BLaER1 treated with 17β-estradiol and CSF1 and Interleukin-3, amounts not matched to agents 10 nM and 100 nM (cell line): ENCODE data around the gene NR3C1.

Experiments
- H3K27ac ChIP-seq, 11 experiments: shearing (Covaris generic); formaldehyde crosslinking; 2 replicates each; pipeline ENCODE4 v1.8.1; 2022
- H3K27me3 ChIP-seq, 11 experiments: shearing (Covaris generic); formaldehyde crosslinking; 2 replicates each; pipeline ENCODE4 v1.8.1; 2022
- H3K36me3 ChIP-seq, 11 experiments: shearing (Covaris generic); formaldehyde crosslinking; 2 replicates each; pipeline ENCODE4 v1.8.1; 2022
- H3K4me1 ChIP-seq, 10 experiments: shearing (Covaris generic); formaldehyde crosslinking; 2 replicates each; pipeline ENCODE4 v1.8.1; 2022
- H3K4me2 ChIP-seq, 11 experiments: shearing (Covaris generic); formaldehyde crosslinking; 2 replicates each; pipeline ENCODE4 v1.8.1; 2022
- H3K4me3 ChIP-seq, 10 experiments: shearing (Covaris generic); formaldehyde crosslinking; 2 replicates each; pipeline ENCODE4 v1.8.1; 2022
- H3K9ac ChIP-seq, 11 experiments: shearing (Covaris generic); formaldehyde crosslinking; 2 replicates each; pipeline ENCODE4 v1.8.1; 2022
- H3K9me3 ChIP-seq, 11 experiments: shearing (Covaris generic); formaldehyde crosslinking; replicated peaks in 1 of 11; 2 replicates each; pipeline ENCODE4 v1.8.1; 2022
- H4K20me1 ChIP-seq, 11 experiments: shearing (Covaris generic); formaldehyde crosslinking; 2 replicates each; pipeline ENCODE4 v1.8.1; 2022
- Cebpa-rat ChIP-seq, 11 experiments: shearing (Covaris generic); IDR thresholded peaks; 2 replicates each; pipeline ENCODE4 v1.8.1; 2022

The NR3C1 gene

DNA sequence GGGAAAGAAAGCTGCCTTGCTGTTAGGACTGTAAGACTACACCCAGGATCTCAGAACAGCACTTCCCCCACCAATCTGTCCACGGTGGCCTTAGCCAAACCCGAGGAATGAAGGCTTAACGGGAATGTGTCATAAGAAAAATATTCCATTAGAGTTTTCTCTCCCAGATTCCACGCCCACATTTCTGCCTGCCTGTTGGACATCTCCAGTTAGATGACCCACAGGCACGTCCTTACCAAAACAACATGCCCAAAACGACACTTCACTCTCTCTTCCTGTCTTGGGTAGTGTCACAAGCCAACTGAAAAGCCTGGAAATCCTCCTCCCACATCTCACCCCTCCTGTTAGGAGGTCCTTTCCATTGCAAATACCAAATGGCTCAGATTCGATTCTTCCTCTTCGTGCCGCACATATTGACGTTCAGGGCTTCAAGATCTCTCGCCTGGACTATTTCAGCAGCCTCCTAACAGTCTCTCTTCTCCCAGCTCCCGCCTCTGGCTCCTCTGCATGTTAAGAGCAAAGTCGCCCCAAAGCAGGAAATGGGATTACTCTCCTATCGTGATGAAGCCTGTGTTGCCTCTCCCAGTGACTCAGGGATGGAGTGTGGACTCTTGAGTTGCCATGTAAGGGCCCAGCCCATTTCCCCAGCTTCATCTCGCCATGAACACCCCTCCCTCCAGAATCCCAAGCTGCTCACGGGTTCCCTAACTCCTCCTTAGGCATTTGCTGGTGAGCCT, 159.3 kb downstream of the NR3C1 start:
- no peak overlapping the region for H3K9ac ChIP-seq
- H3K4me2 ChIP-seq: no peak overlapping the region

DNA sequence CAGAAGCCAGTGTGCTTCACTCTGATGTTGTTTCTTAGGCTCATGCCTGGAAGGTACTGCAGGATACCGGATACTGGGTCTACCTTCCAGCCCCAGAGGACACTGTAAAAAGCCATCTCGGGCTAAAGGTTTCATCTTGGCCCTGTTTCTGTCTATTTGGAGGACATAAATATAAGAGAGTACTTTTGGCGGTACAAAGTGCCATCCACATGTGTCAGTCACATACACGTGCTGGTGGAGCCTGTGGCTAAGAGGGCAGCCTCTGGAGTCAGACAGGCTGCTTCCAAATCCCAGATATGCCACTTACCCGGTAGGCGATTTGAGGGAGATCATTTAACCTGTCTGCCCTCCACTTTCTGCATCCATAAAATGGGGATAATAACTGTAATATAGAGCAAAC, 160.4 kb downstream of the NR3C1 start:
- no peak overlapping the region for H3K9ac ChIP-seq
- H3K4me1 ChIP-seq: no peaks in the 10 kb centered on the region

More for the DNA sequence above, 159.3 kb downstream of the NR3C1 start:
- H3K36me3 ChIP-seq: no peaks in the 10 kb centered on the region
- peaks cover 0 to 8% (median 0%) of the 10 kb centered on the region in 10 experiments; a peak in 6 of 20 replicates for H3K4me1 ChIP-seq
- H3K27ac ChIP-seq: no peak overlapping the region
- TF ChIP-seq Cebpa-rat (IDR thresholded peaks at IDR 0.05): no peak
- H3K27me3 ChIP-seq: no peaks in the 10 kb centered on the region
- H3K4me3 ChIP-seq: no peak overlapping the region
- H3K9me3 ChIP-seq: peaks cover 18 to 32% (median 23%) of the 10 kb centered on the region in 11 experiments
- no peaks in the 10 kb centered on the region for H4K20me1 ChIP-seq

DNA sequence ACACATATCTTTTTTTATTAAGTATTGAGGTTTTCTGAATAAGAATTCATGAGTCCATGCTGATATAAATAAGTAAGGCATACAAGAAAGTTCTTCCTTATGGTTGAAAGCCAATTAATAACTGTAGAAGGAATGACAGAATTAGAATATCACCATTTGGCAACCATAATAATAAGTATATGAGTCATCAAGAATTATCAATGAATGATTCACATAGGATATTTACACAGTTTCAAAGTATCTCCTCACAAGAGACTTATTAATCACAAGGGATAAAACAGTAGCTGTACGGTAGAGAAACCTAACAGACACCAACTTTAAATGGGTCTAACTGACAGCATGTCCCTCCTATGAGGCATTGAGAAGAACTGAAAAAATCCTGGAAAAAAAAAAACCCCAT, 161.6 kb downstream of the NR3C1 start:
- H3K4me1 ChIP-seq: no peaks in the 10 kb centered on the region
- H4K20me1 ChIP-seq: no peaks in the 10 kb centered on the region
- H3K36me3 ChIP-seq: no peaks in the 10 kb centered on the region
- peaks cover 23 to 43% (median 34%) of the 10 kb centered on the region in 11 experiments for H3K9me3 ChIP-seq
- H3K4me3 ChIP-seq: no peak overlapping the region
- no peaks in the 10 kb centered on the region for H3K27me3 ChIP-seq
- H3K9ac ChIP-seq: no peak overlapping the region
- no peak overlapping the region for H3K4me2 ChIP-seq
- H3K27ac ChIP-seq: no peak overlapping the region
- TF ChIP-seq Cebpa-rat (IDR thresholded peaks at IDR 0.05): no peak

More for the DNA sequence above, 160.4 kb downstream of the NR3C1 start:
- TF ChIP-seq Cebpa-rat (IDR thresholded peaks at IDR 0.05): no peak
- H3K4me2 ChIP-seq: no peak overlapping the region
- H3K36me3 ChIP-seq: no peaks in the 10 kb centered on the region
- no peaks in the 10 kb centered on the region for H4K20me1 ChIP-seq
- H3K27me3 ChIP-seq: no peaks in the 10 kb centered on the region
- H3K27ac ChIP-seq: no peak overlapping the region
- H3K9me3 ChIP-seq: peaks cover 23 to 36% (median 30%) of the 10 kb centered on the region in 11 experiments
- no peak overlapping the region for H3K4me3 ChIP-seq

DNA sequence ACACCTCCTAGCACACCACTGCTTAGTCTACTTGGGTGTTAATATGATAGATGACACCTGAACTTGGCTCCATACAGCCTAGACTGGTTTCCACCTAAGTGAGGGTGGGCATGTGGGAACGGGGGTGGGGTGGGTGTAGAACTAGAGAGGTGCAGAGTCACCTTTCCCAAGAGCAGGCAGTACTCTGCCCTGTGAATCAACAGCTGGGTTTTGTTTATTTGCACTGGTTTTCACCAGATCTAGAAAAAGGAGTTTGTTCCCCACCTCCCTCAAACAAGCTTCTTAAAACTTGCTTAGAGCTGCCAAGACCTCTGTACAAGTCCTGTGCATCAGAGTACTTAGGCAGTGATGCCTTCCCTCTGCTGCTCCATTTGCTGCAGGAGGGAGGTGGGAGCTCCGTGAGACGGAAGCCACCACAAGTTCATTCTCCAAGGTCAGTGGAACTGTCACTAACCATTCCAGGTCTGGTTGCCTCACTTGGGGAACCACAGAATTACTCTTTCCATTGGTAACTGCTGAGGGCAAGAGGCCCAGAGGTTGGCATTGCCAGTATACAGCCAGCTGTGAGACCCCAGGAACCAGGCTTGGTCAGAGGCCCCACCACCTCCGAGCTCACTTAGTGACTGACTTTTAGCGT, 163.5 kb downstream of the NR3C1 start:
- Histone ChIP-seq H3K27ac (no peak overlapping the region), H3K4me3 (no peak overlapping the region), H3K4me1 (no peaks in the 10 kb centered on the region), H3K27me3 (no peaks in the 10 kb centered on the region), H3K9me3 (peaks cover 9 to 27% (median 19%) of the 10 kb centered on the region in 11 experiments; a peak in 20 of 22 replicates), H3K36me3 (no peaks in the 10 kb centered on the region), H4K20me1 (no peaks in the 10 kb centered on the region), H3K4me2 (no peak overlapping the region), H3K9ac (no peak overlapping the region)
- TF ChIP-seq Cebpa-rat (IDR thresholded peaks at IDR 0.05): no peak

DNA sequence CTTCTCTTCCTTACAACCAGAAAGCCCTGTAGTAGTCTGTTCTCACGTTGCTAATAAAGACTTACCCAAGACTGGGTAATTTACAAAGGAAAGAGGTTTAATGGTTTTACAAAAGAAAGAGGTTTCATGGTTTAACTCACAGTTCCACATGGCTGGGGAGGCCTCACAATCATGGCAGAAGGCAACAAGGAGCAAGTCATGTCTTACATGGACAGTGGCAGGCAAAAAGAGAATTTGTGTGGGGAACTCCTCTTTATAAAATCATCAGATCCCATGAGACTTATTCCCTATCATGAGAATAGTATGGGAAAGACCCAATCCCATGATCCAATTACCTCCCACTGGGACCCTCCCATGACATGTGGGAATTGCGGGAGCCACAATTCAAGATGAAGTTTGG, 164.9 kb downstream of the NR3C1 start:
- Histone ChIP-seq H3K9ac (no peak overlapping the region), H3K36me3 (no peaks in the 10 kb centered on the region), H3K4me2 (no peak overlapping the region), H3K9me3 (peaks cover 0 to 18% (median 11%) of the 10 kb centered on the region in 11 experiments; a peak in 13 of 22 replicates), H3K4me1 (no peaks in the 10 kb centered on the region), H3K27me3 (no peaks in the 10 kb centered on the region), H3K4me3 (no peak overlapping the region), H3K27ac (no peak overlapping the region), H4K20me1 (no peaks in the 10 kb centered on the region)
- no peak for TF ChIP-seq Cebpa-rat (IDR thresholded peaks at IDR 0.05)

DNA sequence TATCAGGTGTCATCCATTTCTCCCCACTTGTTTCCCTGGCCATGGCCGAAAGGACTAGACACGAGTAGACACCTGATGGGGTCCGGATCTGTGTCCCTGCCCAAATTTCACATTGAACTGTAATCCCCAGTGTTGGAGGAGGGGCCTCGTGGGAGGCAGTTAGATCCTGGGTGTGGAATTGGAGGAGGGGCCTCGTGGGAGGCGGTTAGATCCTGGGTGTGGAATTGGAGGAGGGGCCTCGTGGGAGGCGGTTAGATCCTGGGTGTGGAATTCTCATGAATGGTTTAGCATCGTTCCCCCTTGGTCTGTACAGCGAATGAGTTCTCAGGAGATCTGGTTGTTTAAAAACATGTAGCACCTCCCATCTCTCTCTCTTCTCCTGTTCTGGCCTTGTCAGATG, 165.8 kb downstream of the NR3C1 start:
- no peak overlapping the region for H3K4me2 ChIP-seq
- H3K9ac ChIP-seq: no peak overlapping the region
- H3K4me3 ChIP-seq: no peak overlapping the region
- H3K27me3 ChIP-seq: no peaks in the 10 kb centered on the region
- H4K20me1 ChIP-seq: no peaks in the 10 kb centered on the region
- no peaks in the 10 kb centered on the region for H3K36me3 ChIP-seq
- H3K27ac ChIP-seq: no peak overlapping the region
- peaks cover 0 to 18% (median 11%) of the 10 kb centered on the region in 11 experiments; a peak in 13 of 22 replicates for H3K9me3 ChIP-seq
- H3K4me1 ChIP-seq: no peaks in the 10 kb centered on the region
- no peak for TF ChIP-seq Cebpa-rat (IDR thresholded peaks at IDR 0.05)

DNA sequence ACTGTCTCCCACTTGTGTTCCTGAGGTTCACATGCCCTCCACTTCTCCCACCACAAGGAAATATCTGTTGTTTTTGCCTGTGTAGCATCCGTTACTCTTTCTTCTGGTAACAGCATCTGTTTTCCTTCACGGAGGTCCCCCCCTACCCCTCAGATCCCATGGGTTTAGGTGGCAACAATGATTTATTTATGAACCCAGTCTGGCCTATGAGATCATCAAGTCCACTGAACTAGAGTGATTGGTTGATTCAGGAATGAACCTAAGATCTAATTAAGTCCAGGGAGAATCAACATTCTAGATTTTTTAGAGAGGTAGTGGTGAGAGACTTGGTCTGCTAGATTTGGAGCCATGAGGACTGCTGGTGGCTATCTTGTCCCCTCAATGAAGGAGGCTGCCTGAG, 166.8 kb downstream of the NR3C1 start:
- Histone ChIP-seq H3K4me2 (no peak overlapping the region), H3K27ac (no peak overlapping the region), H3K4me1 (peaks cover 0 to under 1% (median 0%) of the 10 kb centered on the region in 10 experiments; a peak in 2 of 20 replicates)

DNA sequence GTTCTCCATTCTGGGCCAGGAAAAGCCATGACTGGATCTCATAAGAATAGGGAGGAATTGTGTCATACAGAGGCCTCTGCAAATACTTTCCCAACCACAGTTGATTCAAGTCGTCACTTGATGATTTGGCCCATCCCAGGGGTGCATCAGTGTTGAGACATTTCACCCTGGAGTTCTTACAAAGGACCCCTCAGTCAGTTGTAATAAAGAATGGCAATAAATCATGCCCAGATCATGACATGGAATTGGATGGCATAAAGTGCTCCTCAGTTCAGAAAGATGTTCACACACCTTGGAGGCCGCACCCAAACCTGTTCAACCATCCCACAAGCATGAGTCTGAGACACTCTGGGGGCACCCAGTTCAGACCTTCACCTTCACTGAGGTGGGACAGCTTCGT, 168.1 kb downstream of the NR3C1 start:
- Histone ChIP-seq H3K9me3 (peaks cover 0 to 18% (median 11%) of the 10 kb centered on the region in 11 experiments; a peak in 13 of 22 replicates), H3K9ac (no peak overlapping the region), H3K4me2 (no peak overlapping the region)

More for the DNA sequence above, 166.8 kb downstream of the NR3C1 start:
- Histone ChIP-seq H3K9me3 (peaks cover 0 to 18% (median 11%) of the 10 kb centered on the region in 11 experiments; a peak in 13 of 22 replicates), H3K27me3 (no peaks in the 10 kb centered on the region), H3K9ac (no peak overlapping the region), H3K4me3 (no peak overlapping the region), H3K36me3 (no peaks in the 10 kb centered on the region), H4K20me1 (no peaks in the 10 kb centered on the region)
- no peak for TF ChIP-seq Cebpa-rat (IDR thresholded peaks at IDR 0.05)

DNA sequence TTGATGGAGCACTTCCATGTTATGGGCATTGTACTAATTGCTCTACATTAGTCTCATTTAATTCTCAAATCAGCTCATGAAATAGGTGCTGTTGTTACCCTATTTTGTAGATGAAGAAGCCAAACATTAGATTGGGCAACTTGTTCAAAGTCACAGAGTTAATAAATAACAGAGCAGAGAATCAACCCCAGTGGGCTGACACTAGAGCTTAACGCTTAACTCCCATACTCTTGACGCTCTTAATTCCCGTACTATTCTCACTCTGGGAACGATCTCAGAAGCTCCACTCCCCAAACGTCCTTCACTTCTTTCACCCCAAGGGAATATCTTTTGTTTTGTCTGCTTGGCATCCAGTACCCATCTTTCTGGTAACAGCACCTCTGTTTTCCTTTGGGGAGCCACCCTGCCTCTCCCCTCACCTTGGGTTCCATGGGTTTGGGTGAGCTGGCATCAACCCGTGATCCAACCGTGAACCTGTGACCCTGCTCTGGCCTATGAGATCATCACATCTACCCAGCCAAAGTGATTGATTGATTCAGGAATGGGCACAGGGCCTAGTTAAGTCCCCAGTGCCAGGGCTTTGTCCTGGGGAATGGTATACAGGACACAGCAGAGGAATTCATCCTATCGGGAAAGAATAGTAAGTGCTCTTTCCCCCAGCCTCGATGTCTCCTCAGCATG, 169.2 kb downstream of the NR3C1 start:
- H3K9ac ChIP-seq: no peak overlapping the region
- H3K4me1 ChIP-seq: peaks cover 0 to 23% (median 13%) of the 10 kb centered on the region in 10 experiments; a peak in 17 of 20 replicates
- TF ChIP-seq Cebpa-rat (IDR thresholded peaks at IDR 0.05): no peak
- H3K4me3 ChIP-seq: no peak overlapping the region
- no peak overlapping the region for H3K27ac ChIP-seq
- H3K4me2 ChIP-seq: no peak overlapping the region
- peaks cover 0 to 18% (median 10%) of the 10 kb centered on the region in 11 experiments; a peak in 13 of 22 replicates for H3K9me3 ChIP-seq
- H4K20me1 ChIP-seq: 0 out of 22 replicates have a peak, but pooled peaks cover 0 to 4% (median 0%) of the 10 kb centered on the region in 11 experiments
- no peaks in the 10 kb centered on the region for H3K27me3 ChIP-seq
- H3K36me3 ChIP-seq: no peaks in the 10 kb centered on the region

More for the DNA sequence above, 168.1 kb downstream of the NR3C1 start:
- Histone ChIP-seq H3K36me3 (no peaks in the 10 kb centered on the region), H3K27me3 (no peaks in the 10 kb centered on the region), H4K20me1 (no peaks in the 10 kb centered on the region), H3K4me3 (no peak overlapping the region), H3K4me1 (peaks cover 0 to 11% (median 2%) of the 10 kb centered on the region in 10 experiments; a peak in 14 of 20 replicates), H3K27ac (no peak overlapping the region)
- TF ChIP-seq Cebpa-rat (IDR thresholded peaks at IDR 0.05): no peak
